ENCODE data around the gene ISL2.

DNA sequence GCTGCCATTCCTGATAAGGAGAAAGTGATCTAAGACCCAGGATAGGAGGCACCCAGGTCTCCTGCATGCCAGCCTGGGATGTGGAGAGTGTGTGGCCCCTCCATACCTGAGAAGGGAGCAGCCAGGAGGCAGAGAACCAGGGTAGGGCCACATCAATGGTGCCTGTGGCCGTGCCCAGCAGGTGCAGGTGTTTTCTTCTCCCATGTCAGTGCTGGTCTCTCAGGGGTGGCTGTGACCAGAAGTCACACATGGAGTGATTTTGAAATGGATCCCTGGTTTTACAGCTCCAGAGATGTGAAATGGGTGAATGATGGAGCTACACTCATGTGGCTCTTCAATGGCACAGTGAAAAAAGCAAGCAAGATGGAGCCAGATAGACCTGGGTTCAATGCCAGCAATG, 3.3 kb upstream of the ISL2 start:
- TF ChIP-seq, protein P1, sequence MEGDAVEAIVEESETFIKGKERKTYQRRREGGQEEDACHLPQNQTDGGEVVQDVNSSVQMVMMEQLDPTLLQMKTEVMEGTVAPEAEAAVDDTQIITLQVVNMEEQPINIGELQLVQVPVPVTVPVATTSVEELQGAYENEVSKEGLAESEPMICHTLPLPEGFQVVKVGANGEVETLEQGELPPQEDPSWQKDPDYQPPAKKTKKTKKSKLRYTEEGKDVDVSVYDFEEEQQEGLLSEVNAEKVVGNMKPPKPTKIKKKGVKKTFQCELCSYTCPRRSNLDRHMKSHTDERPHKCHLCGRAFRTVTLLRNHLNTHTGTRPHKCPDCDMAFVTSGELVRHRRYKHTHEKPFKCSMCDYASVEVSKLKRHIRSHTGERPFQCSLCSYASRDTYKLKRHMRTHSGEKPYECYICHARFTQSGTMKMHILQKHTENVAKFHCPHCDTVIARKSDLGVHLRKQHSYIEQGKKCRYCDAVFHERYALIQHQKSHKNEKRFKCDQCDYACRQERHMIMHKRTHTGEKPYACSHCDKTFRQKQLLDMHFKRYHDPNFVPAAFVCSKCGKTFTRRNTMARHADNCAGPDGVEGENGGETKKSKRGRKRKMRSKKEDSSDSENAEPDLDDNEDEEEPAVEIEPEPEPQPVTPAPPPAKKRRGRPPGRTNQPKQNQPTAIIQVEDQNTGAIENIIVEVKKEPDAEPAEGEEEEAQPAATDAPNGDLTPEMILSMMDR (IDR thresholded peaks at IDR 0.05; ENCODE audit: low read depth, low read length, missing input control), result no peak
- no peak for TF ChIP-seq NR2F2 (IDR thresholded peaks at IDR 0.05)
- TF ChIP-seq JUND (IDR thresholded peaks at IDR 0.05), result no peak
- TF ChIP-seq, protein P2, sequence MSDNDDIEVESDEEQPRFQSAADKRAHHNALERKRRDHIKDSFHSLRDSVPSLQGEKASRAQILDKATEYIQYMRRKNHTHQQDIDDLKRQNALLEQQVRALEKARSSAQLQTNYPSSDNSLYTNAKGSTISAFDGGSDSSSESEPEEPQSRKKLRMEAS (IDR thresholded peaks at IDR 0.05), result no peak
- TF ChIP-seq FOXA1 (IDR thresholded peaks at IDR 0.05), result no peak
- TF ChIP-seq SP1 (IDR thresholded peaks at IDR 0.05), result no peak
- no peak for TF ChIP-seq GABPA (IDR thresholded peaks at IDR 0.05 in 1 of 2, conservative IDR thresholded peaks at IDR 0.05 in 1 of 2)
- TF ChIP-seq HNF4G (IDR thresholded peaks at IDR 0.05), result no peak
- TF ChIP-seq, protein P3, sequence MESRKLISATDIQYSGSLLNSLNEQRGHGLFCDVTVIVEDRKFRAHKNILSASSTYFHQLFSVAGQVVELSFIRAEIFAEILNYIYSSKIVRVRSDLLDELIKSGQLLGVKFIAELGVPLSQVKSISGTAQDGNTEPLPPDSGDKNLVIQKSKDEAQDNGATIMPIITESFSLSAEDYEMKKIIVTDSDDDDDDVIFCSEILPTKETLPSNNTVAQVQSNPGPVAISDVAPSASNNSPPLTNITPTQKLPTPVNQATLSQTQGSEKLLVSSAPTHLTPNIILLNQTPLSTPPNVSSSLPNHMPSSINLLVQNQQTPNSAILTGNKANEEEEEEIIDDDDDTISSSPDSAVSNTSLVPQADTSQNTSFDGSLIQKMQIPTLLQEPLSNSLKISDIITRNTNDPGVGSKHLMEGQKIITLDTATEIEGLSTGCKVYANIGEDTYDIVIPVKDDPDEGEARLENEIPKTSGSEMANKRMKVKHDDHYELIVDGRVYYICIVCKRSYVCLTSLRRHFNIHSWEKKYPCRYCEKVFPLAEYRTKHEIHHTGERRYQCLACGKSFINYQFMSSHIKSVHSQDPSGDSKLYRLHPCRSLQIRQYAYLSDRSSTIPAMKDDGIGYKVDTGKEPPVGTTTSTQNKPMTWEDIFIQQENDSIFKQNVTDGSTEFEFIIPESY (IDR thresholded peaks at IDR 0.05), result no peak
- TF ChIP-seq, protein P4, sequence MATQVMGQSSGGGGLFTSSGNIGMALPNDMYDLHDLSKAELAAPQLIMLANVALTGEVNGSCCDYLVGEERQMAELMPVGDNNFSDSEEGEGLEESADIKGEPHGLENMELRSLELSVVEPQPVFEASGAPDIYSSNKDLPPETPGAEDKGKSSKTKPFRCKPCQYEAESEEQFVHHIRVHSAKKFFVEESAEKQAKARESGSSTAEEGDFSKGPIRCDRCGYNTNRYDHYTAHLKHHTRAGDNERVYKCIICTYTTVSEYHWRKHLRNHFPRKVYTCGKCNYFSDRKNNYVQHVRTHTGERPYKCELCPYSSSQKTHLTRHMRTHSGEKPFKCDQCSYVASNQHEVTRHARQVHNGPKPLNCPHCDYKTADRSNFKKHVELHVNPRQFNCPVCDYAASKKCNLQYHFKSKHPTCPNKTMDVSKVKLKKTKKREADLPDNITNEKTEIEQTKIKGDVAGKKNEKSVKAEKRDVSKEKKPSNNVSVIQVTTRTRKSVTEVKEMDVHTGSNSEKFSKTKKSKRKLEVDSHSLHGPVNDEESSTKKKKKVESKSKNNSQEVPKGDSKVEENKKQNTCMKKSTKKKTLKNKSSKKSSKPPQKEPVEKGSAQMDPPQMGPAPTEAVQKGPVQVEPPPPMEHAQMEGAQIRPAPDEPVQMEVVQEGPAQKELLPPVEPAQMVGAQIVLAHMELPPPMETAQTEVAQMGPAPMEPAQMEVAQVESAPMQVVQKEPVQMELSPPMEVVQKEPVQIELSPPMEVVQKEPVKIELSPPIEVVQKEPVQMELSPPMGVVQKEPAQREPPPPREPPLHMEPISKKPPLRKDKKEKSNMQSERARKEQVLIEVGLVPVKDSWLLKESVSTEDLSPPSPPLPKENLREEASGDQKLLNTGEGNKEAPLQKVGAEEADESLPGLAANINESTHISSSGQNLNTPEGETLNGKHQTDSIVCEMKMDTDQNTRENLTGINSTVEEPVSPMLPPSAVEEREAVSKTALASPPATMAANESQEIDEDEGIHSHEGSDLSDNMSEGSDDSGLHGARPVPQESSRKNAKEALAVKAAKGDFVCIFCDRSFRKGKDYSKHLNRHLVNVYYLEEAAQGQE (IDR thresholded peaks at IDR 0.05), result no peak
- TF ChIP-seq, protein P5, sequence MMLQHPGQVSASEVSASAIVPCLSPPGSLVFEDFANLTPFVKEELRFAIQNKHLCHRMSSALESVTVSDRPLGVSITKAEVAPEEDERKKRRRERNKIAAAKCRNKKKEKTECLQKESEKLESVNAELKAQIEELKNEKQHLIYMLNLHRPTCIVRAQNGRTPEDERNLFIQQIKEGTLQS (IDR thresholded peaks at IDR 0.05), result no peak
- TF ChIP-seq TAF1 (conservative IDR thresholded peaks at IDR 0.05), result no peak
